Esophagus squamous epithelium (tissue), 5 donors: ENCODE data around the gene DNER. TPM values are rescaled to one million over a fixed set of nuclear protein-coding genes. Genes with fewer than 3 reads are reported as not detected.

Experiments used
- DNase-seq: peaks from one replicate; lab custom pipeline; 2025; lab: John Stamatoyannopoulos, UW
- H3K27ac ChIP-seq, 4 donors: fragments of 200-600 bp; sonication (generic); one replicate each; pipeline ENCODE4 v1.5.1; 2016 to 2019; ENCODE audit warnings: mild to moderate bottlenecking in 1 of 4
- H3K27me3 ChIP-seq, 4 donors: fragments of 200-600 bp; sonication (generic); 1 replicate in 3 of 4; 2 replicates in 1 of 4; pipeline versions ENCODE4 v1.5.1 to v1.6.0; 2017 to 2021; ENCODE audit warnings: antibody characterized with exemption in 1 of 4
- H3K36me3 ChIP-seq, 3 donors: fragments of 200-600 bp; sonication (generic); one replicate each; pipeline ENCODE4 v1.5.1; 2016 to 2019
- H3K4me1 ChIP-seq, 3 donors: fragments of 200-600 bp; sonication (generic); one replicate each; pipeline ENCODE4 v1.5.1; 2017 to 2019
- H3K4me3 ChIP-seq, 4 donors: fragments of 200-600 bp; sonication (generic); 1 replicate in 3 of 4; 2 replicates in 1 of 4; pipeline ENCODE4 v1.5.1; 2016 to 2019; ENCODE audit warnings: mild to moderate bottlenecking in 2 of 4, moderate library complexity in 1 of 4
- H3K9me3 ChIP-seq, 3 donors: fragments of 200-600 bp; sonication (generic); one replicate each; pipeline ENCODE4 v1.5.1; 2016 to 2019
- CTCF ChIP-seq, 6 experiments: fragments of 450-650 bp in 4 of 6; fragments of 200-600 bp in 2 of 6; sonication (generic) in 2 of 6; IDR thresholded peaks; one replicate each; pipeline ENCODE4 v1.5.1; 2016 to 2019; ENCODE audit warnings: antibody characterized with exemption in 6 of 6, mild to moderate bottlenecking in 4 of 6, moderate library complexity in 4 of 6
- POLR2A ChIP-seq, 4 donors: fragments of 450-650 bp; IDR thresholded peaks; one replicate each; pipeline ENCODE4 v1.6.1; 2017; ENCODE audit warnings: antibody characterized with exemption in 4 of 4, mild to moderate bottlenecking in 4 of 4, moderate library complexity in 3 of 4
- WGBS, 2 donors: methylation state at CpG; one replicate each; pipeline ENCODE4 v1.1.5; 2018; 5-methylcytosine and 5-hydroxymethylcytosine counted together
- intact Hi-C: fragments of 100-400 bp; cut with DNase I; formaldehyde crosslinking; loops from one replicate; pipeline ENCODE4 v1.15.0; 2022
- total RNA-seq, 4 donors: library from RNA; depleted of rRNA; stranded (reverse); fragments of >200 nt; gene quantifications; one replicate each; pipeline ENCODE4 v1.1.0, GENCODE V29; 2016
- donor health status: DM: yes; HTN: yes; CAD: no.

Gene DNER
- total RNA-seq, 4 donors from 2014 or later = 0.27 to 2.5 (median 0.91) TPM

DNA sequence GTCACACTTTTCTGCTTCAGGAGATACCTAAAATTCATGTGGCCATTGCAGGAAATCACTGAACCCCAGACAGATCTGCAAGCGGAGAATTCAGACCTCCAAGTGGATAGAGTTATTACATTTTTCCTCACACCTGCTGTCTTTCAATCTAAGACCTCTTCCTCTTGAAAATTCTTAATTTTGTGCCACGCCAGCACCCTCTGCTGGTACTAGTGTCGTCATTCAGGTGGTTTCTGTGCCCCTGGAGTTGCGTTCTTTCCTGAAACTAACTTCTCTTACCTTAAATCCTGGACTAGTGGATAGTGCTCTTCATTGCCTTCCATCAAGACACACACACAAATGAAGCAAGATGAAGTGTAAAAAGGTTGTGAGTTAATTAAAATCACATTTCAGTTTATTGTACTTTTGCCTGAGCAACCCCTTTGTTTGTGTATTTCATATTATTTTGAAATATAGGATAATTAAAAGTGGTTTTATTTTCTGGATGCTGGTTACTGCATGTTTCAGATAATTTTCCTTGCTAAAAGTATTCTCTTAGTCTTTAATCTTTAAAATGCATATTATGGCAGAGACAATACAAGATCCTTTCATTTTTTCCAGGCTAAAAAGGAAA lies 1.6 kb upstream of the DNER start:
- Histone ChIP-seq H3K27ac (no peak overlapping the region), H3K4me3 (no peak overlapping the region), H3K4me1 (peaks cover 15 to 27% (median 18%) of the 10 kb centered on the region in 3 donors), H3K9me3 (no peaks in the 10 kb centered on the region), H3K36me3 (no peaks in the 10 kb centered on the region), H3K27me3 (peaks cover 7 to 95% (median 15%) of the 10 kb centered on the region in 4 donors)
- TF ChIP-seq POLR2A (IDR thresholded peaks at IDR 0.05) (no peak), CTCF (IDR thresholded peaks at IDR 0.05) (peak in 5 of 6 experiments; percentile 12 to 62 (median 34))
- no peak for DNase-seq
- WGBS, 2 donors = 4 to 6% methylated on average over 4 of the region's 4 CpGs
- intact Hi-C loops = no loop called here

DNA sequence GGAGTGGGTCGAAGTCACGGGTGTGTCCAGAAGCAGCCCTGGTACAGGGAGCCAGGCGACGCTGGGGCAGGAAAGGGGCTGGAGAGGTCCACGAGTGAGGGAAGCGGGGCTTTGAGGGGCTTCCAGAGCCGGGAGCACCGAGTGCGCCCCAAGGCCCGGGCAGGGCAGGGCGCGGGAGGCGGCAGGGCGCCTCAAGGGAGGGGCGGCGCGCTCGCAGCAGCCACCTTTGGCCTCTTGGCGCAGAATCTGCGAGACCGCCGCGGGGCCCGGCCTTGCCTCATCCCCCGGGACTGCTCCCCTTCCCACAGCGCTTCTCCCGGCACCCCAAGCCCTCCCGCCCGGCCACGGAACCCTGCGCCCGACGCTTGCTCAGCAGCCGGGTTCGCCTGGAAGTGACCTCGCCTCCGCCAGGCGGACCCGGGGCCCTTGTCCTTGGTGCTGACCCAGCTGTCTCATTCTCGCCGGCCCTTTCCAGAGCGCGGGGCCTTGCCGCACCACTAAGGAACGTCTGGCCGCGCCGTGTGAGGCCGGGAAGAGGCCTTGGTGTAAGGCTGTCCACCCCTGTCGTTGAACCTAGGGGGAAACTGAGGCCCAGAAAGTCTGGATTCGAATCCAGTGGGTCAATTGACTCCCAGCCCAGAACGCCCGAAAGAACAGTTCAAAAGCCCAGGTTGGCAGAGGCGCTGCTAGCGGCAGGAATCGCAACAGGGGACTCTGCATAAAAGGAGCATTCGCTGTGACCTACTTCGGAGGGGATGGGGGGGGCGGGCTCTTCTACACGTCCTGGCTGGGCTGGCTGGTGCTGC lies 584 bp upstream of the DNER start:
- TF ChIP-seq POLR2A (IDR thresholded peaks at IDR 0.05) = no peak
- TF ChIP-seq CTCF (IDR thresholded peaks at IDR 0.05) = peak in 1 of 6 experiments; percentile 15
- no peak for DNase-seq
- Histone ChIP-seq H3K27me3 (peaks cover 7 to 97% (median 15%) of the 10 kb centered on the region in 4 donors), H3K4me3 (peak overlapping the region; percentile 8 to 65 (median 36)), H3K9me3 (no peaks in the 10 kb centered on the region), H3K4me1 (peaks cover 15 to 27% (median 18%) of the 10 kb centered on the region in 3 donors), H3K36me3 (no peaks in the 10 kb centered on the region), H3K27ac (no peak overlapping the region)
- intact Hi-C loops = no loop called here
- WGBS, 2 donors = 3 to 5% methylated on average over 8 to 13 of the region's 60 CpGs

DNA sequence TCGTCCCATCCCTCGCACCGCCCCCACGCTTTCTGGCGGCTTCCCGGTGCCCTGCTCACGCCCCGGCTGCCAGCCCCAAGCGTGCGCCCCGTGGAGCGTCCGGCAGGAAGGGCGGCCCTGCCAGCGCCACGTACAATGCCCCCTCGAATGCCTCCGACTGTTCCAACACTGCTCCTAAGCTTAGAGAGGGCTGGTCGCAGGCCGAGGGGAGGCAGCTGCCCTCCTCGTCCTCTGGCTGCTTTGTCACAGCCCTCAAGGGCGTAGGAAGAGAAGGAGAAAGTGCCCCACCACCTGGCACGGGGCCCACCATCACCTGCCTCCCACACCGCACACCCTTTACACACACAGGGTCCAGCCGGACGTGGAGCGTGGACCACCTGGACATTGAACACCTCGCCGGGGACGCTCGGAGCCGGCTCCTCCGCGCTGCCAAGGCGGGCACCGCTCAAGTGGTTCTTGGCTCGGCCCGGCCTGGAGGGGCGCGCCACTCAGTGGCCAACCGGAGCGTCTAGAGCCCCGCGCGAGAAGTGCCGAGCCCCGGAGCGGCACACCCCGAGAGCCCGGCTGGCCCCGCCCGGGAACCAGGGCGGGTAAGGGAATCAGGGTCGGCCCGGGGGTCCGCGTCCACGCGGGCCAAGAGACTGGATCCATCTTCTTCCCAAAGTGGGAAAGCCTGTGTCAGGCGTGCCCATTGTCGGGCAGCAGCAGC lies 830 bp downstream of the DNER start:
- DNase-seq = no peak

GRCh38 chr2:229712136-229712535 lies 2.2 kb downstream of the DNER start:
- DNase-seq = no peak
- Histone ChIP-seq H3K4me1 (peaks cover 15 to 27% (median 18%) of the 10 kb centered on the region in 3 donors), H3K4me3 (no peak overlapping the region), H3K27ac (no peak overlapping the region), H3K27me3 (peaks cover 7 to 87% (median 15%) of the 10 kb centered on the region in 4 donors), H3K36me3 (no peaks in the 10 kb centered on the region), H3K9me3 (no peaks in the 10 kb centered on the region)
- WGBS, 2 donors = 70 to 76% methylated on average over 3 of the region's 3 CpGs
- no peak for TF ChIP-seq POLR2A (IDR thresholded peaks at IDR 0.05)
- TF ChIP-seq CTCF (IDR thresholded peaks at IDR 0.05) = no peak
- intact Hi-C loops = no loop called here

More for the DNA sequence above, 830 bp downstream of the DNER start:
- Histone ChIP-seq H3K36me3 (no peaks in the 10 kb centered on the region), H3K4me3 (peak overlapping the region; percentile 21 to 65 (median 36)), H3K9me3 (no peaks in the 10 kb centered on the region), H3K4me1 (peaks cover 15 to 27% (median 18%) of the 10 kb centered on the region in 3 donors), H3K27me3 (peaks cover 7 to 92% (median 15%) of the 10 kb centered on the region in 4 donors), H3K27ac (no peak overlapping the region)
- intact Hi-C loops = no loop called here
- no peak for TF ChIP-seq CTCF (IDR thresholded peaks at IDR 0.05)
- no peak for TF ChIP-seq POLR2A (IDR thresholded peaks at IDR 0.05)
- WGBS, 2 donors = 3 to 8% methylated on average over 8 to 12 of the region's 61 CpGs
